HG03064 (cell line): ENCODE results near the gene MRPL36.
"Not testable (repeated sequence)": the region's sequence is repeated elsewhere in the genome, so short reads cannot be mapped to it uniquely, and the experiment has no call there.

Source experiments
- ATAC-seq: cut with Tn5 transposase; IDR thresholded peaks from one replicate; pipeline ENCODE4 v1.9.1; 2021; ENCODE audit warnings: low read depth; ENCODE audit not compliant: unreplicated experiment

The MRPL36 gene

DNA sequence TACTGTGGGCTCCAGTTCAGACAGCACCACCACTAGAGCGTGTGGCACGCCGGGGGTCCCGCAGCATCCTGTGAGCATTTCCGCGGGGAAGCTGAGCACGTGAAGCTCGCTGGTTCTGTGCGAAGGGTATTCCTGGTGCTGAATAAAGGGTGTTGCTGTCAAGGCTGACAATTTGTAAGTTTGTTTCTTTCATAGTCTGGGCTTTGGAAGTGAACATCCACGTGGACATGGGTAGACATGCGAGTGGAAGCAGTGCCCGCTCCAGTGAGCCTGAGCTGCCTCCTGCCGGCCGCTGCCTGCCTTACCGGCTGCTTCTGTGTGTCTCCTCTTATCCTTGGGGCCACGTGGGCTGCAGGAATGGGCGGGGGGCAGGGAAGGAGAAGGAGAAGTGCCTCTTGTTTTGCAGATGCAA, 16.2 kb upstream of the MRPL36 start:
- no peak for ATAC-seq

DNA sequence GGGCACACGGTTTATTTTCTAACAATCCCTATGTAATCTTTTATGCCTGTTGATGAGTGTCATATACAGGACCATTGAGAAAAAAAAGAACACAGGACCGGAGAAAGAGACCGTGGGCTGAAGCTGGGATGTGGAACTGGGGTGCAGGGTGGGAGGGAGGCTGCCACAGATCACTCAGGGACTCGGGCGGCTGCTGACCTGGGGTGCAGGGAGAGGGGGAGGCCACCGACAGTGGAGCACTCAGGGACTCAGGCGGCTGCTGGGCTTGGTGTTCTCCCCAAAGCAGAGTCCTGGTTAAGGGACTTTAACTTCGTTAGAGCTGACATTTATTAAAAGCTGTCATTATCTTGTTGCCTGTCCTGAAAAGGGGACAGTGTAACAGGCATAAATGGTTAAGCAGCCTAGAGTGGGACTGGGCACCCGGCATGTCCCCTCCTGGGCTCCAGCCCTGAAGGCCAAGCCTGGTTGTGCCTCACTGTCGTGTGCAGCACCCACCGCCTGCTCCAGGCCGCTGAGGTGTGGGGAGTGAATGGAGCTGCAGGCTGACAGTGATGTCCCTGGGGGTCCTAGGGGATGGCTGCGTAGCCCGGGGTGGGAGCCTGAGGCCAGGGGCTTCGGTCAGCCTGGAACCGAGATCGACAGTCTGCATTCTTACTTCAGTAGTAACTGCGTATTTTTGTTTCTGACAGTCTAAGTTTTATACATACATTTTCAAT, 15.6 kb upstream of the MRPL36 start:
- no peak for ATAC-seq

DNA sequence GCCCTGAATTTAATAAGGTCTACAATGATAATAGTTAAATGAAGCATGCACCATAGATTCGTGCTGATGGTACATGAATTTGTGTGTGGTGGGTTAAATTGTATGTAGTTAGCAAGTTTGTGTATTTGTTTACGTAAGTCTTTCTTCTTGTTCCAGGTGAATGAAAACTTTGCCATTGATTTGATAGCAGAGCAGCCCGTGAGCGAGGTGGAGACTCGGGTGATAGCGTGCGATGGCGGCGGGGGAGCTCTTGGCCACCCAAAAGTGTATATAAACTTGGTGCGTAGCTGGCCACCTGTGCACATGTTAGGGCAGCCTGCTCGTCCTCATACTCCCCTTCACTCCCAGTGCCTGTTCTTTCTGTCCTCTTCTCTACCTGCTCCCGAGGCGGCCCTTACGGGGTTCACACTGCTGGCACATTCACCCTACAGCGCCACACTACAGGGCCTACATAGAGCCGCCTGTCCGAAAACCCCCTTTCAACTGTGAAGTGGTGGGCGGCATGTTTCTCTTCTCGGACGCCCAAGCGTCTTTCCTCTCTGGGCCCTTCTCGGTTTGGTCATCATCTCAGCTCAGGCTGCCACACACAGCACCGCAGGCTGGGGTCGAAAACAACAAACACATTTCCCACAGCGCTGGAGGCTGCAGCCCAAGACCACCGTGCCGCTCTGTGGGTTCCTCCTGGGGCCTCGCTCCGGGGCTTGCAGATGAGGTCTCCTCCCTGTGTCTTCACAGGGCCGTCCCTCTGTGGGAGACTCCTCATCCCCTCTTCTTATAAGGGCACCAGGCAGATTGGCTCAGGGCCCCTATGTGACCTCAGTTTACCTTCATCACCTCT, 14.8 kb upstream of the MRPL36 start:
- ATAC-seq = no peak

DNA sequence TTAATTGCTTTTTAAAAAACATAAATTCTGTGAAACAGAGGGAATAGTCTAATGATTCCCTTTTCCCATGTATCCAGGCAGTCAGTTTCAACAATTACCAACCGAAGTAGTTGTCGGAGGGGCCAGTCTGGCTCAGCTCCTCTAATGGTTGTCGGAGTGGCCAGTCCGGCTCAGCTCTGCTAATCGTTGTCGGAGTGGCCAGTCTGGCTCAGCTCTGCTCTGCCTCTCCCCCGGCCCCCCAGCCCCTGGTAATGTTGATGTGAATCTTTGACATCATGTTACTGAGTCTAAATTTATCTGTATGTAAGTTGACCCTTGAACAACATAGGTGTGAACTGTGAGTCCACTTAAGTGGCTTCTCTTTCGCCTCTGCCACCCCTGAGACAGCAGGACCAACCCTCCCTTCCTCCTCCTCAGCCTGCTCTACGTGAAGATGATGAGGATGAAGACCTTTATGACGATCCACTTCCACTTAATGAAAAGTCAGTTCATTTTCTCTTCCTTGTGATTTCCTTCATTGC, 11.0 kb upstream of the MRPL36 start:
- ATAC-seq = no peak

DNA sequence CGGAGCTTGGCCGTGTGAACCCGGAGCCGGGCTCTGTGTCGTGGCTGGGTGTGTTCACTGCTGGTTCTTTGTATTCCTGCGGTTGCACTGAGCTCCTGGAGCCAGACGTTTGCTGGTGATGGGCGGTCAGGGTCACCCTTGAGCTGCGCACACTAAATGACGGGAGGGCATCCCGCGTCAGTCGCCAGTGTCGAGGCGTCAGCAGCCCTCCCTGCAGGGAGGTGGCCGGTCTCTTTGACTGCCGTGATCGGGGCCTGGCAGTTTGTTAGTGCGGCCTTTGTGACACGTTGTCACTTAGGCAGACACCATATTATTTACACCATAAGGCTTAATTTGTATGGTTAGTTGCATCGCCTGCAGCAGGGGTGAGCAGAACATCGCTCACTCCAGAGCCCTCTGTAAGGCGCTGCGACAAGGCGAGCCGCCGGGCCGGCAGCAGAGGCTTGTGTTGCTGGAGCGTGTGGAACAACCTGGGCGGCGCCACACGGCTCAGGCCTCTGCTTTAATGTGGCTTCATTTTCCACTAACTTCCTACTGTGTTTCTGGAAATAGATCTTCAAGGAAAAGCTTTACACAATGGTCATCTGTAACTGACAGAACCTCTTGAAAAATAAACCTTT, 9.9 kb upstream of the MRPL36 start:
- no peak for ATAC-seq

DNA sequence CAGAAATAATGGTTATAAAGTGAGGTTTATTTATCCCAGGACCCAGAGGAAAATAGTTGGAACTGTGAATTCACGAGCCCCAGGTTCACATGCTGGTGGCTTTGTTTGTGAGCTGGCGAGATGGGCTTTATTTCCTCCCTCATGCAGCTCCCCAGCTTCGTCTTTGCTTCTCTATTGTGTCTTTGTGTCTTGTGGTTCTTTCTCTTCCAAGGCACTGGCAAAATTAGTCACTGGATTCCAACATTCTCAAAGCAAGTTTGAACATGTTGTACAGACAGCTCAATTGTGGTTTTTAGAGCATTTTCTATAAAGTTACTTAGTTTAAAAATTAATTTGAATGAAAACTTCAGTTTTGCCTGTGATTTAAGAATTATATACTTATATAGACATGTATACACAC, 8.8 kb upstream of the MRPL36 start:
- no peak for ATAC-seq

DNA sequence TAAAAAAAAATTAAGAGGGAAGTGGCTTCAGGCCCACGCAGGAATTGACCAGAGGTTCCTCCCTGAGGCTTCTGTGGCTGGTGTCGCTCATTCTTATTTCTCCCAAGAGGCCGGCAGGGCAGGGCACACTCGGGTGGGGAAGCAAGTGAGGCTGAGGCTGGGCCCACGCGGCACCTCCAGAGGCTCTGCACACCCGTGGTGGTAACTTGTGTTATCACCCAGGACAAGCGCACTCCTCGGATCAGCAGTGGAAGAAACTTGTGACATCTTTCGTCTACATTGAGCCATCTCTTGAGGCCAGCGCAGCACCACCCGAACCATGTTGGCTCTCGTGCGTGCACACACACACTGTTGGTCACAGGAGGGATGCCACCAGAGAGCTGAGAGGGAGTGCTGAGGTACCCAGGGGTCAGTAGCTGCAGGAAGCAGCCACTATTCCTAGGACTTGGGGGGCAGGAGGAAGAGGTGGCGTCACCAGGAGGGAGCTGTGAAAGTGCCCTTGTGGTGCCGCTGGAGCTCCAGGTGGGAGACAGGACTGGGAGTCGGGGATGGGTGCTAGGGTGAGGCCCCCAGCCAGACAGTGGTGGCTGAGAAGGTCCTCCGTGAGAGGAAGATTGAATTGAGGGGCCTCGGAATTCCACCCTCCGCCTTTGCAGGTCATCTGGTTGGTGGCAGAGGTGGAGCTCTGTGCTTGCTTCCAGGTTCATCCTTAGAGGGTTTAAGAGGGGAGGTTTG, 8.0 kb upstream of the MRPL36 start:
- ATAC-seq = no peak

DNA sequence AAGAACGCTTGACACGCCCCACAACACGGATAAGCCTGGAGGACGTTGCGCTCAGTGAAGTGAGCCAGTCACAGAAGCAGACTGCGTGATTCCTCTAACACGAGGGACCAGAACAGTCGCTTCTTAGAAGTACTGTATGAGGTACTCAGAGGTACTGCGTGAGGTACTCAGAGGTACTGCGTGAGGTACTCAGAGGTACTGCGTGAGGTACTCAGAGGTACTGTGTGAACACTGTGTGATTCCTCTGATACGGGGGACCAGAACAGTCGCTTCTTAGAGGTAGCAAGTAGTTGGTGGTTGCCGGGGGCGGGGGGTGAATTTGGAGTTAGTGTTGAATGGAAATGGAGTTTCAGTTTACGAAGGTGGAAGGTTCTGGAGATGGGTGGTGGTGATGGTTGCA, 7.3 kb upstream of the MRPL36 start:
- ATAC-seq = no peak

DNA sequence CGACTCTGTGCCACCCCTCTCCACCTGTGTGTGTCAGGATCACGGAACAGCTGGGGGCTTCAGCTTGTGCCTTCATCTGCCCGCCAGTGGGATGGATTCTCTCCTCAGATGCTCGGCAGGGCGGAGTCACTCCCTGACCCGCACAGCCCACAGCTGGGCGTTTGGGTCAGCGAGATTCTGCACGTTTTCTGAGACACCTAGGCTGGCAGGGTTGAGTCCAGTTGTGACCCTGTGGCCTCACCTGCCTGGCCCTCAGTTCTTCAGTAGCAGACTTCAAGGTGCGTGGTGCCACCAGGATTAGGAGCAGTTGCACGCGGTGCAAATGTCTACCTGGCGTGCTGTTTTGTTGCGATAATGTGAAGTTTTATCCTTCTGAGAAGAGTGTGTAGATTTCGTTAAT, 6.6 kb upstream of the MRPL36 start:
- ATAC-seq = no peak

DNA sequence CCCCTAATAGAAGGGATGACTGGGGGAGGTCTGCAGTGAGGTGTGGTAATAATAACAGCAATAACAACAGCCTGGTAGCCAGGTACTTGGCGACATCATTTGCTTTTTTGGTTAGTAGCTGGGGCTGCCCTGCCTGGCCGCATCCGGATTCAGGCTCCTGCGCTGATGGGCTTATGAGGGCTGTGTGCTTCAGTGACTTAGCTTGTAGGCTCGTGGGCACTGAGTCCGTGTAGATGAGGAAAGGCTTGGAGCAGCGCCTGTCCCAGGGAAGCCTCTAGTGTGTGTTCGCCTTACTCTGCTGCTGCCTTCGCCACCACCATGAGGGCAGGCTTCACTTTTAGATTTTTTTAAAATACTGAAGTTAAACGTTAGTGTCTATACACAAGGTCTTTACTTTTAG, 6.1 kb upstream of the MRPL36 start:
- no peak for ATAC-seq

DNA sequence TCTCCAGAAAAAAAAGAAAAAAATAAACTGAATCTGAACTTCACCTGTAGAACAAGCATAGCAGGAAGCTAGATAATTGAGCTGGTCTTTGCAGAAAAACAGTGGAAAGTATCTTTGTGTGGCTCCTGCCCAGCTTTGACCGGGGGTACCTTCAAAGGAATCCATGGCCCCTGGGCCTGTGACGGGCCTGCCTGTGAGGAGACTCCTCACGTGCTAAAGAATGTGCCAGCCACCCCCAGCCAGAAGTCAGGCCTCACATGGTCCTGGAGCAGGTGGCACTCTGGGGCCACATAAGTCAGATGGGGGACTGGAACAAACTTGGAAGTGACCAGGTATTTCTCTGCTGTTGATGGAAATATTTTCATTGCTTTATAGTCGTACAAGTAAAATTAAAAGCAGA, 5.7 kb upstream of the MRPL36 start:
- ATAC-seq = no peak

DNA sequence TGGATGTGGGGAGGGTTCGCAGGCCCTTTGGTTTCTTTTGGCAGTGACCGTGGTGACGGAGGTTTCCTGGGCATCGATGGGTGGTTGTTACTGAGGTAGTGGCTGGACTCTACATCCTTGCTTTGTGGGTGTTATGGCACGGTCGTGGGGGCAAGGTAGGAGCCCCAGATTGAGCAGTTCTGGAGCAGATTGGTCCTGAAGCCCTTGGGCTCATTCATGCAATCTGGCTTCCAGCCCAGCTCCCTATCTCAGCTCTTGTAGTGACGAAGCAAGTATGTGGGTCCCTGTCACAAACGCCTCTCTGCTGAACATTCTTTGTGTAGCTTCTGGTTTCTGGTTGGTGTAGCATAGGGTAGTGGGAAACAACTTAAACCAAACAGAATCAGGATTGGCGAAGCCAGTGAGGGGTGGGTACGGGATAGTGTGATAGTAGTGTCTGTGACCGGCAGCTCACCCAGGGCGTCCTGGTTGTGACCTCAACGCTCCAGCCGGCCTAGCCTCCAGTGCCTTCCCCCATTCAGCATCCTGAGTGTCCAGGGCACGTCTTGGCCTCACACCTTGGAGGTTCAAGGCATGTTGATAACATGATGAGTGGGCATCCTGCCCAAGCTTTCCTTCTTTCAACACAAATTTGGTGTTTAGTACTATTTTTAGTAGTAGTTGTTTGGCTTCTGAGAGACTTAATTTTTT, 4.5 kb upstream of the MRPL36 start:
- no peak for ATAC-seq

DNA sequence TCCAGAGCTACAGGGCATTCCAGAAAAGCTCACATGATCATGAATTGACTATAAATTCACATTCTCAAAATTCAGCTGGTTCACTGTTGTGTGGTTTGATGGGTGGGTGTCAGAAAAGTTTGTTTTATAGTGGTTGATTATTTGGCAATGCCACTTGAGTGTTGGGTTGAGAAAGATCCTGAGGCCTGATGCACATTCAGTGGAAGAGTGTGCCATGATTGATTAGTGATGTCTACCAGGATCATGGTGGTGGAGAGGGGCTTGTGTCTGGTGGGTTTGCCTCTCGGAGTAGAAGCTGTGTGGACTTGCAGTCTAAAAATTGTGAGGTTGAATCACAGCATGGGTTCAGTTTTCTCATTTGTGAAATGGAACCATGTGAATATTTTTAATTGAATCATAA, 3.6 kb upstream of the MRPL36 start:
- ATAC-seq = no peak

DNA sequence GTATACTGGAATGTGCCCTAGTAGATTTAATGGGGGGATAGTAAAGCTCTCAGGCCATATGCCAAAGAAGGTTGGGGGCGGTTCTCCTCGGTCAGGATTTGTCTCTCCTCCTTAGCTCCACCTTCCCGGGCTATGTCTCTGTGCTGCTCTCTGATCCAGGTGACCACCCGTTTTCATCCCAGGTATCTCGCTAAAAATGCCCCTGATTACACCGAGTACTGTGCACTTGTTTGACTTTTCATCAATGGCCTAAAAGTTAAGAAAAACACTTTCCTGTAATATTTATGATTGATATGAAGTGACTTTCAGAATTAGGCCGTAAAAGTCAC, 2.3 kb upstream of the MRPL36 start:
- ATAC-seq = no peak

DNA sequence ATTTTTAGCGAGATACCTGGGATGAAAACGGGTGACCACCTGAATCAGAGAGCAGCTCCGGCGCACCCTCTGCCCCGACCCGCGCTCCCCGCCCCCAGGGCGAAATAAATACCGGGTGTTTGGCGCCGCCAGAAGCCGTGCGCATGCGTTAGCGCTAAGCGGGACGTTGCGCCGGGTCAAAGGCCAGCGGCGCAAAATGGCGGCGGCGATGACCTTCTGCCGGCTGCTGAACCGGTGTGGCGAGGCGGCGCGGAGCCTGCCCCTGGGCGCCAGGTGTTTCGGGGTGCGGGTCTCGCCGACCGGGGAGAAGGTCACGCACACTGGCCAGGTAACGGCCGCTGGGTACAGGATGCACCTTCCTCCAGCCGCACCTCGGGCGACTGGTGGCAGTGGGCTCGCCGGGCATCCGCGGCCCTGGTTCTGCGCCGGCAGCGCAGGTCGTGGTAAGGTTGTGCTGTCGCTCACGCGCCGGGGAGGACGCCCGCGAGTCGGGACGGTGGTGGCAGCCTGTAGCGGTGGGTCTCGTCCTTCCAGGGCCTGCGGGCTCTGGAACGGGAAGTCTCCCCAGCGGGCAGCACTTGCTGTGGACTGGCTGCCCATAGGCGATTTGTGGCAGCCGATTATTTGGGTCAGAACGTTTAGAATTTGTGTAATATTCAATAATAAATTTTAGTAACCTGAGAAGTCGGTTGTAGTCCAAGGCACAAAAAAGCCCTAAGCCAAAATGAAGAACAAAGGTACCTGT, 1.8 kb upstream of the MRPL36 start, which contains the start of gene NDUFS6:
Gene NDUFS6, plus strand, starts transcription at position 186 of the 745 bp plus-strand sequence. Its CDS starts 11 bp downstream, at position 197.
- peak; percentile 58 for ATAC-seq

DNA sequence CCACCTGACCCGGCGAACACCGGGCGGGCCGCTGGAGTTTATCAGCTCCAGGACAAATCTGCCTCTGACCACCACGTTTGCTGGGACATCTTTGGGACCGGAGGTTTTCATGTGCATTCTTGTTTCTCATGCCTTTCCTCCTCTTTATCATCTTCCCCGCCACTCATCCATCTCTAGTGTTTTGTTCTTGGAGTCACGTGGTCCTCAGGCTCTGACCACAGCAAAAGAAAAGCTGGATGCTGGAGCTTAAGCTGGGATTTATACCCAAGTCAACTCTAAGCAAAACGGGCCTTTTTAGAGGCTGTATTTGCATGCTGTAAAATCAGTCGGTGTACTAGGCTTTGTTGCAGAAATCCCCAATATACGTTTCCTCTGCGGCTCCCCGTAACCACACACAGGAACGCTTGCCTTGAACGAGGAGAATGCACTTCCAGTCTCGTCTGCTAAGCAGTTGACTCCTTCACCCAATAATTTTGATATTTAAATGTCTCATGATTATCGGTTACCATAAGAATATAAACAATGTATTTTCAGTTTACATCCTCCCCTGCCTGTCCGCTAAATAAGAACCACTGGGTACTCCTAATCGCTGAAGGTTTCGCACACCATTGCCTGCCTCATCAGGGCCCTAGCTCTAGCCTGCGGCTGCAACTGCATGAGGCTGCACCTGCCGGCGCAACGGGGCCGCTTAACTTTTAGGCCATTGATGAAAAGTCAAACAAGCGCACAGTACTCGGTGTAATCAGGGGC, 1.0 kb upstream of the MRPL36 start:
- peak; percentile 37 for ATAC-seq

DNA sequence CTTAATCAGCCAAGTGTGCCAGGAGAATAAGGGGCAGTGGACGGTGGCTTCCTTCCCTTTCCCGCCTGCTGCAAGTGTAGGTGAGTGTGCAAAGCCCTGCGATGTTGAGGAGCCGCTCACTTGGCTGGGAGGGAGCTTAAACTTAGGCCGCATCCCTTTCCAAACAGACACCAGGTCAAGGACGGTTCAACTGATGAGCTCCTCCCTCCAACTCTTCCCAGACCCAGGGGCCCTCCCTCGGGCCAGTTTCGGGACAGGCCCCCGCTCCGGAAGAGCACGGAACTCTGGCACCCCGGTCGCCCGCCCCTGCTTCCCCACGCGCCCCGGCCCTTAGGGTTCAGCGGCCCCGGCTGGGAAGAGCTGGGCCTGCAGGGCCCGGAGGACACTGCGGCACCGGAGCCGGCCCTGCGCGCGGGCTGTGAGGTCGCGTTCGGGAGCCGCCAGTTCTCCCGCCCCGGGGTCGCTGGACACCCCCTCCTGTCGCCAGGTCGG, 481 bp downstream of the MRPL36 start:
- ATAC-seq = no peak

DNA sequence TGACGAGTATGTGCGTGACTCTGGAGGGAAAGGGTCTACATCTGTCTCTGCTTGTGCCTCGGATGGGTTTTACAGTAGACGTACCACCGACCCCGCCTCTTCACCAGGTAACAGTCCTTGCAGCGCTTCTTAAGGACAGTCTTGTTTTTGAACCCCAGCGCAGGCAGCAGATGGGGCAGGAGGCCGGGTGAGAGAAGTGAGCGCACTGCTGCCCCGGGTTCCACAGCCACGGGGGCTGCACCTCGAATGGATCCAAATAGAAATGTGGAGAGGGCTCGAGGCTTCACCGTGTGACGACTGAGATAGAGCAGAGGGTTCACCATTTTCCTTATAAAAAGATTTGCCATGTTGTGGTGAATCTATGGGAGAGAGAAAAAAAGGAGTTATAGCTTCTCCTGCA, 1.0 kb downstream of the MRPL36 start:
- ATAC-seq = not testable (repeated sequence)

DNA sequence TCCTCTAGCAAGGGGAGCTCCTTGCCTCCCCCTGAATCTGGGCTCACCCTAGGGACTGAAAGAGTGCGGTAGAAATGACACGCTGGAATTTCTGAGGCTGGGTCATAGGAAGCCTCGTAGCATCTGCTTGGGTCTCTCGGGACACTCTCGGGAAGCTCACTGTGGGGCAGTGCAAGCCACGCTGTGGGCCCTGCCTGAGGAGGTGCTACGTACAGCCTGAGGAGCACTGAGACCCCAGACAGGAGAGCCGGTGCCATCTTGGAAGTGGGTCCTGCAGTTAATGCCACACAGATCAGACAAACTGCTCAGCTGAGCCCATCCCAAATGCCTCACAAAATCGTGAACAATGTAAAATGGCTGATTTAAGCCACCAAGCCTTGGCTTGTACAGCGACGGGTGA, 1.8 kb downstream of the MRPL36 start:
- ATAC-seq = no peak
